Neutrophil (primary cell): Measurements from ENCODE around the gene UBE2J1.

Experiments used
- H3K27ac ChIP-seq: fragments of 200-600 bp; sonication (generic); 2 replicates; pipeline ENCODE4 v1.5.1; 2016; ENCODE audit warnings: mild to moderate bottlenecking, moderate library complexity
- H3K27me3 ChIP-seq: fragments of 200-600 bp; sonication (generic); 2 replicates; pipeline ENCODE4 v1.6.0; 2016; ENCODE audit warnings: mild to moderate bottlenecking
- H3K36me3 ChIP-seq: fragments of 200-600 bp; sonication (generic); 2 replicates; pipeline ENCODE4 v1.5.1; 2017
- H3K4me1 ChIP-seq, 2 experiments: fragments of 200-600 bp in 1 of 2; sonication (generic) in 1 of 2; 1 replicate in 1 of 2; 2 replicates in 1 of 2; pipeline versions ENCODE4 v1.5.1 to v1.6.1; 2013 to 2016; ENCODE audit warnings: low read depth in 1 of 2, low read length in 1 of 2, mild to moderate bottlenecking in 1 of 2, moderate library complexity in 1 of 2; ENCODE audit not compliant: control insufficient read depth in 1 of 2, insufficient read depth in 1 of 2
- H3K4me3 ChIP-seq, 2 experiments: fragments of 200-600 bp in 1 of 2; sonication (generic) in 1 of 2; 1 replicate in 1 of 2; 2 replicates in 1 of 2; pipeline ENCODE4 v1.5.1; 2013 to 2016; ENCODE audit warnings: low read depth in 1 of 2, low read length in 1 of 2, mild to moderate bottlenecking in 1 of 2, moderate library complexity in 1 of 2
- H3K9me3 ChIP-seq: fragments of 200-600 bp; sonication (generic); 2 replicates; pipeline ENCODE4 v1.5.1; 2016
- TF ChIP-seq, protein P1 (sequence below): fragments of 200-600 bp; sonication (generic); IDR thresholded peaks from 2 replicates; pipeline ENCODE4 v1.5.1; 2016; ENCODE audit warnings: antibody characterized with exemption

The UBE2J1 gene

DNA sequence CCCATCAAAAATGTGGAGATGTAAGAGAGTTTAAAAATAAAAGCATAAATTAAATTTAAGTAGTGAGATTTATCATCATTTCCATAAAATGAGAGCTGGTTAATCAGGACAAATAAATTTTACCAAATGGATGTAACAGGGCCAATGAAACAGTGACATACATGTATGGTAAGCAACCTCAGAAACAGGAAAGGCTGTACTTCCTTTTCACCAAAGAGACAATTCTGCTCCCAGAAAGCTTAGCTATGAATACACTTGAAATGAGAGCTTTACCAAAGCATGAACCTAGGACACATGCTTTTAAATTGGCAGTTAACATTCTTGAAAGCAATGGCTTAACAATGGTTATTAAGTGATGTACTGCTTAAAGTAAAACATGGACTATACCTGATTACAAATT is 12.1 kb upstream of the UBE2J1 start:
- Histone ChIP-seq H3K9me3 (no peaks in the 10 kb centered on the region), H3K27ac (peak overlapping the region; percentile 56), H3K4me1 (peaks cover 8 to 20% of the 10 kb centered on the region in 2 experiments), H3K36me3 (peaks cover 20% of the 10 kb centered on the region), H3K27me3 (no peaks in the 10 kb centered on the region), H3K4me3 (no peak overlapping the region)
- TF ChIP-seq, protein P1, sequence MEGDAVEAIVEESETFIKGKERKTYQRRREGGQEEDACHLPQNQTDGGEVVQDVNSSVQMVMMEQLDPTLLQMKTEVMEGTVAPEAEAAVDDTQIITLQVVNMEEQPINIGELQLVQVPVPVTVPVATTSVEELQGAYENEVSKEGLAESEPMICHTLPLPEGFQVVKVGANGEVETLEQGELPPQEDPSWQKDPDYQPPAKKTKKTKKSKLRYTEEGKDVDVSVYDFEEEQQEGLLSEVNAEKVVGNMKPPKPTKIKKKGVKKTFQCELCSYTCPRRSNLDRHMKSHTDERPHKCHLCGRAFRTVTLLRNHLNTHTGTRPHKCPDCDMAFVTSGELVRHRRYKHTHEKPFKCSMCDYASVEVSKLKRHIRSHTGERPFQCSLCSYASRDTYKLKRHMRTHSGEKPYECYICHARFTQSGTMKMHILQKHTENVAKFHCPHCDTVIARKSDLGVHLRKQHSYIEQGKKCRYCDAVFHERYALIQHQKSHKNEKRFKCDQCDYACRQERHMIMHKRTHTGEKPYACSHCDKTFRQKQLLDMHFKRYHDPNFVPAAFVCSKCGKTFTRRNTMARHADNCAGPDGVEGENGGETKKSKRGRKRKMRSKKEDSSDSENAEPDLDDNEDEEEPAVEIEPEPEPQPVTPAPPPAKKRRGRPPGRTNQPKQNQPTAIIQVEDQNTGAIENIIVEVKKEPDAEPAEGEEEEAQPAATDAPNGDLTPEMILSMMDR, result no peak

DNA sequence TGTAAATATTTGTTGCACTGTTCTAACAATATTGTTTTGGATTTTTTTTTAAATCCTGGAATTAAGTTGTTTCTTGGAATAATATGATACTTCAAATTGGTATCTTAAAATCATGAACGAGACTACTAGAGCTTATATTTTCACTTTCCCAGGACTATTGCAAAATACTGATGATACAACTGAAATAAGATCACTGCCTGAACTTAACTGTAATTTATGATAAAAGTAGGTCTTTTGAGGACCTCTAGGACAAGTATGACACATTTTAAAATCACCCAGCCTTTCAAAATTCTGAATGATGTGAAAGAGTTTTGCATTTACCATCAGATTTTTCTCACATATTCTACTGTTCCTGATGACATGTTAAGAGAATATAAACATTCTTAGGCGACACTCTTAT is 8.6 kb upstream of the UBE2J1 start:
- TF ChIP-seq, protein P1, result no peak
- Histone ChIP-seq H3K36me3 (peaks cover 8% of the 10 kb centered on the region), H3K9me3 (no peaks in the 10 kb centered on the region), H3K27ac (no peak overlapping the region), H3K4me1 (peaks cover 24 to 36% of the 10 kb centered on the region in 2 experiments), H3K27me3 (no peaks in the 10 kb centered on the region), H3K4me3 (no peak overlapping the region)

- H3K4me1 ChIP-seq, result peaks cover 24 to 33% of the 10 kb centered on the region in 2 experiments
- H3K36me3 ChIP-seq, result peaks cover 6% of the 10 kb centered on the region
- no peaks in the 10 kb centered on the region for H3K27me3 ChIP-seq
- TF ChIP-seq, protein P1, result no peak
- no peaks in the 10 kb centered on the region for H3K9me3 ChIP-seq
- no peak overlapping the region for H3K4me3 ChIP-seq
- H3K27ac ChIP-seq, result no peak overlapping the region
These were observed 8.0 kb upstream of the UBE2J1 start for GRCh38 chr6:89360415-89360999.

GRCh38 chr6:89359561-89359960 is 7.0 kb upstream of the UBE2J1 start:
- Histone ChIP-seq H3K27me3 (no peaks in the 10 kb centered on the region), H3K36me3 (peaks cover 6% of the 10 kb centered on the region), H3K27ac (peak overlapping the region; percentile 6), H3K4me1 (peaks cover 18 to 24% of the 10 kb centered on the region in 2 experiments), H3K9me3 (no peaks in the 10 kb centered on the region), H3K4me3 (no peak overlapping the region)
- TF ChIP-seq, protein P1, result no peak

DNA sequence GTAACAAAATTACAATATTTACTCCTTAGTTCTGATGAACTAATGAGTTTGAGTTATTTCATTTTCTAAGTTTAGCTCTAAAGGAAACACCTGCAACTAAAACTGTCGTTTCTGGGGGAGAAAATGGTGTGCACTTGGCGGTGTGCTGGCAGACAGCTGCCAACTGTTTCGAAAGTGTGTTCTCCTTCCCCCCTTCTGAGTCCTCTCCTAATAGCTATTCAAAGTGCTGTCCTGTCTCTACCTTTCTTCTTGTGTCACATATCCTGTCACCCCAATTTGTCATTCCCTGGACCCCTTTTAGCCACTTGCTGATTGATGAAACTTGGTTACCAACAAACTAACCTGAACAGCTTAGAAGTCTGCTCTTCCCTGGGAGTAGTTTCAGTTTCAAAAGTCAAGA is 4.9 kb upstream of the UBE2J1 start:
- Histone ChIP-seq H3K27me3 (no peaks in the 10 kb centered on the region), H3K36me3 (no peaks in the 10 kb centered on the region), H3K27ac (peak overlapping the region; percentile 53), H3K9me3 (no peaks in the 10 kb centered on the region), H3K4me3 (peak overlapping the region in 1 of 2 experiments; percentile 40), H3K4me1 (peaks cover 23% of the 10 kb centered on the region in 2 experiments)
- TF ChIP-seq, protein P1, result no peak
